GM11168 (cell line): Measurements from ENCODE around the gene FNDC11.

Source experiments
- in situ Hi-C: fragments of 300-500 bp; cut with MboI; formaldehyde crosslinking; loops from one replicate; pipeline ENCODE4 v1.12.0; 2022; ENCODE audit warnings: low sequenced_read_pairs; ENCODE audit not compliant: unreplicated experiment

The FNDC11 gene

GRCh38 chr20:63549679-63550282, 4.2 kb upstream of the FNDC11 start:
- in situ Hi-C loops: loop anchor here (10.0 kb wide), 1 partner anchor 305 kb away; no protein-coding TSS in a partner anchor

DNA sequence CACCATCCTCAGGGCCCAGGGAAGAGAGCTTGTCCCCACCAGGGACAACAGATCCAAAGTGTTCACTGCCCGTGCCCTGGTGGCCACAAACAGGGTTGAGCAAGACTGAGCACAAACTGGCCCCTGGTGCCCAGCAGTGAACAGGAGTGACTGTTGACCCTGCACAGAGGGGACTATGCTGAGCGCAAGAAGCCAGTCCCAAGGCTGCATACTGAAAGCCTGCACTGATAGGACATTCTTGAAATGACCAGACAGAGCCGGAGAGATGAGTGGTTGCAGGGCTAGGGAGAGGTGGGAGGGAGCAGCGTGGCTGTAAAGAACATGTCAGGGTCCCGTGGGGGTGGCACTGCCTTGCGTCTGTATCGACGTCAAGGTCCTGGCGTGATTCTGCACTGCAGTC, 2.9 kb upstream of the FNDC11 start:
- in situ Hi-C loops: loop anchor here (10.0 kb wide), 1 partner anchor 304 kb away; no protein-coding TSS in a partner anchor

DNA sequence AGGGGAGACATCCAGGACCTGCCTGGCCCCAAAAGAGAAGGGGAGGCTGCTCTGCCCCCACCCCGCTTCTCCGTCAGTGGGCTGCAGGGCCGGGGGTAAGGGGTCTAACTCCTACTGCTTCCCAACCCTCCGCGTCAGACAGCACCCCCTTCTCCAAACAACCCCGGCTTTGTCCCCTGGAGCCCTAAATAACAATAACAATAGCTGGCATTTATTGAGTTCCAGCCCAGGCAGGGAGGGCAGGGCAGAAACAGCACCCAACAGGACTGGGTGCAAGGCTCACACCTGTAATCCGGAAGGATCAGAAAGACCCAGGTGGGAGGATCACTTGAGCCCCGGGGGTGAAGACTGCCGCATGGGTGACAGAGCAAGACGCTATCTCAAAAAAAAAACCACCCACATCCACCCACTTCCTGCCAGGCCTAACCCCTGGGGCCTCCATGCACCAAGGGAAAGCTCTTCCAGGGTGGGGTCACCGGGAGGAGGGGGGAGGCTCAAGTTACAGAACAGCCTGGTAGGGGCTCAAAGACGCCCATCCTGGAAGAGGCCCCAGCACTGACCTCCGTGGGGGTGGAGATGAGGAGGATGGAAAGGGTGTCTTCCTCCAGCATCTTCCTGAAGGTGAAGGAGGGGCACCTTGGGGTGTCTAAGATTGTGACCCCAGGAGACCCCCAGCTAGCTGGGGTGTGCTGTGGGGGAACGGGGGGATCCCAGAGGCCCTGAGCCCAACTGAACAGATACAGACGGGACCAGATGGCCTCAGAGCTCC, 1.3 kb upstream of the FNDC11 start:
- in situ Hi-C loops: loop anchor here (10.0 kb wide), 1 partner anchor 302 kb away; no protein-coding TSS in a partner anchor

- in situ Hi-C loops: loop anchor here (10.0 kb wide), 1 partner anchor 301 kb away; no protein-coding TSS in a partner anchor
Measured at GRCh38 chr20:63553251-63553932, 567 bp upstream of the FNDC11 start.

GRCh38 chr20:63554361-63555278, 661 bp downstream of the FNDC11 start:
- in situ Hi-C loops: loop anchor here (10.0 kb wide), 1 partner anchor 300 kb away; no protein-coding TSS in a partner anchor

DNA sequence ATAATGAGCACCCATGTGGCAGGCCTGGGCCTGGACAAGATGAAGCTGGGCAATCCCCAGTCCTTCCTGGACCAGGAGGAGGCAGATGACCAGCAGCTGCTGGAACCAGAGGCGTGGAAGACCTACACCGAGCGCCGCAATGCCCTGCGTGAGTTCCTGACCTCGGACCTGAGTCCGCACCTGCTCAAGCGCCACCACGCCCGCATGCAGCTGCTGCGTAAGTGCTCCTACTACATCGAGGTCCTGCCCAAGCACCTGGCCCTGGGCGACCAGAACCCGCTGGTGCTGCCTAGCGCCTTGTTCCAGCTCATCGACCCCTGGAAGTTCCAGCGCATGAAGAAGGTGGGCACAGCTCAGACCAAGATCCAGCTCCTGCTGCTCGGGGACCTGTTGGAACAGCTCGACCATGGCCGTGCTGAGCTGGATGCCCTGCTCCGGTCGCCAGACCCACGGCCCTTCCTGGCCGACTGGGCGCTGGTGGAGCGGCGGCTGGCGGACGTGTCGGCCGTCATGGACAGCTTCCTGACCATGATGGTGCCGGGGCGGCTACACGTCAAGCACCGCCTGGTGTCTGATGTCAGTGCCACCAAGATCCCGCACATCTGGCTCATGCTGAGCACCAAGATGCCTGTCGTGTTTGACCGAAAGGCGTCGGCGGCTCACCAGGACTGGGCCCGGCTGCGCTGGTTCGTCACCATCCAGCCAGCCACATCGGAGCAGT, 1.9 kb downstream of the FNDC11 start:
- in situ Hi-C loops: loop anchor here (10.0 kb wide), 1 partner anchor 299 kb away; no protein-coding TSS in a partner anchor

- in situ Hi-C loops: loop anchor here (10.0 kb wide), 1 partner anchor 298 kb away; no protein-coding TSS in a partner anchor
Measured at GRCh38 chr20:63556873-63557478, 3.0 kb downstream of the FNDC11 start.

- in situ Hi-C loops: loop anchor here (10.0 kb wide), 1 partner anchor 297 kb away; no protein-coding TSS in a partner anchor
Measured at GRCh38 chr20:63557481-63557891, 3.5 kb downstream of the FNDC11 start.

DNA sequence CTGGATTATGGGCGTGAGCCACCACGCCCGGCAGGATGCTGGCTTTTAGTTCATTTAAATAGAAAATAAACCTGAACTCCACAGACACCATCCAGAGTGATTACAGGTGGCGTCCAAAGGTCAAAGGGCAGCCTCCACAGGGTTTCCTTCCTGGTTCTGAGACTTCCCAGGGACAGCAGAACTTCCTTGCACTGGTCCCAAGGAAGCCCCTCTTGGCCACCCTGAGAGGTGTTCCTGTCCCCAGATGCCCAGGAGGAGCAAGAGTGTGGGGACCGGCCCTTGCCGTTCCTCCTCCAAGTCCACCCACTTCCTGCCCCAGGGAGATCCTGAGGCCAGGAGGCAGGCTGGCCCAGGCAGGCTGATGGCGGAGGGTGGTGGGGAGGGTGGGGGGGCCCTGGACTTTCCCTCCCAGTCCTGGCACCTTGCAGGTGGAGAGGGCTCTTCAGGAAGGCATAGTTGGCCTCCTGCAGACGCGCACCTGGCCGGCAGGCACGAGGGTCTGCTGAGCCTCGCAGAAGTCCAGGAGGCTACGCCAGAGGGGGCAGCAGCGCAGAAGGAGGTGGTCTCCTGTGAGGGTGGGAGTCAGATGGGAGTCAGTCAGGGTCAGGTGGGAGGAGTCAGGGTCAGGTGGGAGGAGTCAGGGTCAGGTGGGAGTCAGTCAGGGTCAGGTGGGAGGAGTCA, 5.0 kb downstream of the FNDC11 start:
- in situ Hi-C loops: loop anchor here (10.0 kb wide), 1 partner anchor 296 kb away; no protein-coding TSS in a partner anchor

DNA sequence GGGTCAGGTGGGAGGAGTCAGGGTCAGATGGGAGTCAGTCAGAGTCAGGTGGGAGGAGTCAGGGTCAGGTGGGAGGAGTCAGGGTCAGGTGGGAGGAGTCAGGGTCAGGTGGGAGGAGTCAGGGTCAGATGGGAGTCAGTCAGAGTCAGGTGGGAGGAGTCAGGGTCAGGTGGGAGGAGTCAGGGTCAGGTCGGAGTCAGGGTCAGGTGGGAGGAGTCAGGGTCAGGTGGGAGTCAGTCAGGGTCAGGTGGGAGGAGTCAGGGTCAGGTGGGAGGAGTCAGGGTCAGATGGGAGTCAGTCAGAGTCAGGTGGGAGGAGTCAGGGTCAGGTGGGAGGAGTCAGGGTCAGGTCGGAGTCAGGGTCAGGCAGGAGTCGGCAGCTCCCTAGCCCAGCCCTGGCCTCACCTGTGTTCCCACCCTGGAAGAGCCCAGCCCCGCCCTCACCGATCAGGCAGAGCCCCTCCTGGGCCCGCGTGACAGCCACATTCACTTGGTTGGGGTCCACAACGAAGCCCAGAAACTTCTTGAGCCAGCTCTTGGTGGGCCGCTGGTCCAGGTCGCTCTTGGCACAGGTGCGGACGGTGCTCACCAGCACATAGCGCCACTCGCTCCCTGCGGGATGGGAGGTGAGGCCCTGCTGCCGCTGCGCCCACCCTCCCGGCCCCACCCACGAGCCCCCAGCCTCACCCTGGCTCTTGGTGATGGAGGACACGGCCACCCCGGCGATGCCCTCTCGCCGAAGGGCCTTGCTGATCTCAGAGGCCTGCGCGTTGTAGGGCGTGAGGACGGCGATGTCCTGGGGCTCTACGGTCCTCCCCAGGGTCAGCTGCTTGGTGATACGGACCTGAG, 5.8 kb downstream of the FNDC11 start:
- in situ Hi-C loops: loop anchor here (10.0 kb wide), 1 partner anchor 295 kb away; no protein-coding TSS in a partner anchor

DNA sequence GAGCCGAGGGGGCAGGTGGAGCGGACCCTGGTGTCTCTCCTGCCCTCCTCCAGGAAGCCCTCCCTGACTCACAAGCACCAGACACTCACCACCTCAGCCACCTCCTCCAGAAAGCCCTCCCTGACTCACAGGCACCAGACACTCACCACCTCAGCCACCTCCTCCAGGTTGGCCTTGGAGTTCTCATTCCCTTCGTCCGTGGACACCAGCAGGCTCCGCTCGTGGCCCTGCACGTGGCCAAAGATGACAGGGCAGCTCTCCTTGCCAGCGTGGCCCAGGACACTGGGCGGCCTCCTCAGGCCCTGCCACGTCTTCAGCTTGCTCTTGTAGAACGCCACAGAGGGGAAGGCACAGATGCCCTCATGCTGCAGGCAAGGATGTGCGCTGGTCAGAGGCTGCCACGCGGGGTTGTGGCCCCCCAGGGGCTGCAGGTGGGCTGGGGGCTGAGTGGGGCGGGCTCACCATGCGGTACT, 6.4 kb downstream of the FNDC11 start:
- in situ Hi-C loops: no loop called here

DNA sequence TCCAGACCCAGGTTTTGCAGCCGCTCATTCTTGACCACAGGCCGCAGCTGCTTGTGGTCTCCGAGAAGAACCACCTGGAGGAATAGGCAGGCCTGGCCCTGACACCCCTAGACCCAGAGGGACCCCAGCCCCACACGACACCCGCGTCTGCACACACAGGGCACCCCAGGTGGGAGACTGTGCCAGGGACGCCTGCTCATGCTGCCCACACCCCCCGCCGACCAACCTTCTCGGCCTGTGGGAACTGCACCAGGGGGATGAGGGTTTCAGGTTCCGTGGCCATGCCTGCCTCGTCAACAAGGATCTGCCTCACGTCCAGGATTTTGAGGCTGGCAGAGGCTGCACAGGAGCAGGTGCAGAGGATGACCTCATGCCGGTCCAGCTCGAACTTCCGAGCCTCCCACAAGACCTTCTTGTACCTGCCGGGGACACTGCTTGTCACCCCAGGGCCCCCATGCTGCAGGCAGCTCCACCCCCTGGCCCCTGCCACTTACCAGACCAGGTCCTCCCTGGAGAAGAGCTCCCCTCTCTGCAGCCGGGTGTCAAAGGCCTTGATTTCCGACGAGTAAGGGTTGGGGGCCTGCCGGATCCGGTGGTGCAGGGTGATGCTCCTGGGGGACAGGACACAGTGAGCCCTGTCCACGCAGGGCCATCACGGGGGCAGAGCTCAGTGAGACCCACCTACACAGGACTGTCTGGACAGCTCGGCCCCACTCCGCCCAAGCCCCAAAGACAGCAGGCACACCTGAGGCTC, 7.1 kb downstream of the FNDC11 start:
- in situ Hi-C loops: no loop called here

DNA sequence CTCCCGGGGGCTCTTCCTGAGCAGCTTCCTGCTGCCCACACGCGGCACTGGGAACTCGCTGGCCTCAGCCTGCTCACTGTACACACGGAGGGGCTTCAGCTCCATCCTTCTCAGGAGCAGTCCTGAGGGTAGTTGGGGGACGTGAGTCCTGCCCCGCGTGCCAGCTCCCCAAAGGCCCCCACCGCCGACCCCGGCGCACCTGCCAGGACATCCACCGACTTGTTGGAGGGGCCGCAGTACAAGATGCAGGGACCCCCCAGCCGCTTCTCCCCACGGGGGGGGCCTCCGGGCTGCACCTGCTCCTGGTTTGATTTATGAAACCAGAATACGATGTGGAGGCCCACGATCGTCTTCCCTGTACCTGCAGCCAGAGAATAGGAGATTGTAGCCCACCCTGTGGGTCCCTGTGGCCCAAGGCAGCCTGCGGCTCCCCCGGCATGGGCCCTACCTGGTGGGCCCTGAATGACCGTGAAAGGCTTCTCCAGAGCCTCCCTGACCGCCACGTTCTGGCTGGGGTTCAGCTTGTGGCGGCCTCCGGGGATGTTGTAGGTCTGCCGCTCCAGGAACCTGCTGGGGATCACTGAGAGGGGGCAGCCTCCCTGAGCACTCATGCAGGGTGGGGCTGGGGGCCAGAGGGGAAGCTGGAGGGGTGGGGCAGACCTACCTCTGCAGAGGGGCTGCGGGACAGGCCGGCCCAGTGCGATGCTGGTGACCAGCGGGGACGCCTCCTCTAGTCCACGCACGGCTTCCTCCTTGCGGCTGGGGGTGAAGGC, 7.9 kb downstream of the FNDC11 start:
- in situ Hi-C loops: no loop called here

- in situ Hi-C loops: no loop called here
Measured at GRCh38 chr20:63562461-63563224, 8.7 kb downstream of the FNDC11 start.
